Nephron progenitor cell (in vitro differentiated cells): ENCODE measurements around the gene SORL1.

Experiments used
- DNase-seq: peaks from one replicate; pipeline ENCODE4 v3.0.0; 2021
- H3K27ac Mint-ChIP-seq: 2 replicates; pipeline ENCODE4 v1.8.0; 2021; ENCODE audit warnings: mild to moderate bottlenecking, moderate library complexity, mixed read lengths
- H3K27me3 Mint-ChIP-seq: 2 replicates; pipeline ENCODE4 v1.8.0; 2021; ENCODE audit warnings: mild to moderate bottlenecking, low read depth, mixed read lengths; ENCODE audit not compliant: poor library complexity
- H3K36me3 Mint-ChIP-seq: 2 replicates; pipeline ENCODE4 v1.8.0; 2021; ENCODE audit warnings: low read depth, mixed read lengths
- H3K4me1 Mint-ChIP-seq: 2 replicates; pipeline ENCODE4 v1.8.0; 2021; ENCODE audit warnings: mixed read lengths
- H3K4me3 Mint-ChIP-seq: 2 replicates; pipeline ENCODE4 v1.8.0; 2021; ENCODE audit warnings: mild to moderate bottlenecking, moderate library complexity, mixed read lengths
- H3K9me3 Mint-ChIP-seq: 2 replicates; pipeline ENCODE4 v1.8.0; 2021; ENCODE audit warnings: mild to moderate bottlenecking, moderate library complexity, mixed read lengths
- CTCF ChIP-seq: fragments of 200-600 bp; sonication (generic); IDR thresholded peaks from 2 replicates; pipeline ENCODE4 v1.5.0; 2021; ENCODE audit warnings: antibody characterized with exemption

The SORL1 gene

DNA sequence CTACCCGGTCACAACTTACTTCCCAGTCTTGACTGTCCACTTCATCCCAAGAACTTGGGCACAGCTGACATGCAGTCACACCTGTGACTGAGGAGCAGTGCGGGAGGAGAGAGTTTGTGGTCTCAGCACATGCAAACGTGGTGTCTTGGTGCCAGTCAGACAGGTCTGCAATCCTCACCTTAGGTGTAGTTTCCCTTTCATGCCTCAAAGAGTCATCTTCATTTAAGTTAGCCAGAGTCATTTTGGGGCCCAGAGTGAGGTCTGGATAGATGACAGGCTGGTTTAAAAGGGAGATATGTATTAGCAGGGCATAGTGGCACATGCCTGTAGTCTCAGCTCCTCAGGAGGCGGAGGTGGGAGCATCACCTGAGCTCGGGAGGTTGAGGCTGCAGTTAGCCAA lies 109.1 kb downstream of the SORL1 start:
- Mint-ChIP-seq H3K27ac (no peak overlapping the region), H3K36me3 (peaks cover 46% of the 10 kb centered on the region), H3K4me3 (no peak overlapping the region), H3K9me3 (no peaks in the 10 kb centered on the region), H3K27me3 (no peaks in the 10 kb centered on the region), H3K4me1 (peaks cover 7% of the 10 kb centered on the region)
- DNase-seq, result no peak
- no peak for TF ChIP-seq CTCF

- Mint-ChIP-seq H3K27me3 (no peaks in the 10 kb centered on the region), H3K27ac (no peak overlapping the region), H3K9me3 (no peaks in the 10 kb centered on the region), H3K4me3 (no peak overlapping the region), H3K36me3 (peaks cover 45% of the 10 kb centered on the region), H3K4me1 (peaks cover 7% of the 10 kb centered on the region)
- no peak for TF ChIP-seq CTCF
- DNase-seq, result no peak
Measured at GRCh38 chr11:121561716-121562115, 109.6 kb downstream of the SORL1 start.

- Mint-ChIP-seq H3K27ac (no peak overlapping the region), H3K36me3 (peaks cover 48% of the 10 kb centered on the region), H3K9me3 (no peaks in the 10 kb centered on the region), H3K4me3 (no peak overlapping the region), H3K4me1 (peaks cover 10% of the 10 kb centered on the region), H3K27me3 (no peaks in the 10 kb centered on the region)
- no peak for DNase-seq
- TF ChIP-seq CTCF, result no peak
Measured at GRCh38 chr11:121563003-121563402, 110.9 kb downstream of the SORL1 start.

- Mint-ChIP-seq H3K4me1 (peaks cover 13% of the 10 kb centered on the region), H3K36me3 (peaks cover 48% of the 10 kb centered on the region), H3K27me3 (no peaks in the 10 kb centered on the region), H3K4me3 (no peak overlapping the region), H3K9me3 (no peaks in the 10 kb centered on the region), H3K27ac (peak overlapping the region; percentile 76)
- no peak for DNase-seq
- TF ChIP-seq CTCF, result no peak
Measured at GRCh38 chr11:121563900-121564822, 112.0 kb downstream of the SORL1 start.

DNA sequence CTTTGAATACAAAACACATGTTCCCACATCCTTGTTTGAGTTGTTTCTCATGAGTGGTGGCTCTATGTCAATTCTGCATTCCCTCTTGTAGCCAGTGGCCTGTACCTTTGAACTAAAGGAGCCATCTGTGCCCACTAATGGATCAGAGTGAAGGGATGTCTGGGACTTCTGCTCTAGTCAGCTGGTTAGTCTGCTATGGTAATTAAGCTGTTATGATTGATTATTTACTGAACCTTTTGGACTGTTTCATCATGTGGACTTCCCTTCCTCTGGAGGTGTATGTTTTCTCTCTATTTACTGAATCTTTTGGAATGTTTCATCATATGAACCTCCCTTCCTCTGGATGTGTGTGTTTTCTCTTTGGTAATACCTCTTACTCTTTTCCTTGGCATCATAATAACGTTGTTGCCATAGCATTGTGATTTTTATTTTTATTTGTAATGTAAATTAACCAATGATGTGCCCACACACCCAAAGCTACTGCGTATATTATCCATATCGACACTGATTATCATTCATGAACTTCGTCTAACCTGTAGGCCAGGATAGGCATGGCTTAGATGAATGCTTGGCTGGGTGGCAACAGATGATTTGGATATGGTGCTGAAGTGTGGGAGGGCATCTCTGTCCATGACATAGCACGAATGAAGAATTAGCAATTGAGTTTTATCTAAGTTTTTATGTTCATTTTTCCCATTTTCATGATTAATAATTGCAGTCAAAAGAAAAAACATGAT lies 113.0 kb downstream of the SORL1 start:
- H3K27ac Mint-ChIP-seq, result no peak overlapping the region
- TF ChIP-seq CTCF, result no peak

More for the DNA sequence above, 113.0 kb downstream of the SORL1 start:
- Mint-ChIP-seq H3K27me3 (no peaks in the 10 kb centered on the region), H3K4me1 (peaks cover 19% of the 10 kb centered on the region), H3K9me3 (no peaks in the 10 kb centered on the region), H3K36me3 (peaks cover 45% of the 10 kb centered on the region), H3K4me3 (no peak overlapping the region)
- no peak for DNase-seq
